CD4-positive, alpha-beta T cell treated with Interferon gamma for 1 hour (primary cell): ENCODE measurements around the gene IVD.

Experiments used
- DNase-seq: peaks from one replicate; pipeline ENCODE4 v3.0.0-alpha.2; 2020

IVD gene

DNA sequence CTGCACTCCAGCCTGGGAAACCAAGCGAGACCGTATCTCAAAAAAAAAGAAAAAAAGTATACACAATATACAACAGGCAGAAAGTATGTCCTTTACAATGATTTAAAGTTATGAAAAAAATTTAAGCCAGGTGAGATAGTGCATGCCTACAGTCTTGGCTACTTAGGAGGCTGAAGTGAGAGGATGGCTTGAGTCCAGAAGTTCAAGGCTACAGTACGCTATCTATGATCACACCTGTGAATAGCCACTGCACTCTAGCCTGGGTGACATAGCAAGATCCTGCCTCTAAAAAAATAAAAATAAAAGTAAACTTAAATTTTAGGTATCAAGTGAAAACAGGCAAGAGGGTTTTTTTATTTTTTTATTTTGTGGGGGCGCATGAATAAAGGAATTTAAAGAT, 26.2 kb upstream of the IVD start:
- no peak for DNase-seq

DNA sequence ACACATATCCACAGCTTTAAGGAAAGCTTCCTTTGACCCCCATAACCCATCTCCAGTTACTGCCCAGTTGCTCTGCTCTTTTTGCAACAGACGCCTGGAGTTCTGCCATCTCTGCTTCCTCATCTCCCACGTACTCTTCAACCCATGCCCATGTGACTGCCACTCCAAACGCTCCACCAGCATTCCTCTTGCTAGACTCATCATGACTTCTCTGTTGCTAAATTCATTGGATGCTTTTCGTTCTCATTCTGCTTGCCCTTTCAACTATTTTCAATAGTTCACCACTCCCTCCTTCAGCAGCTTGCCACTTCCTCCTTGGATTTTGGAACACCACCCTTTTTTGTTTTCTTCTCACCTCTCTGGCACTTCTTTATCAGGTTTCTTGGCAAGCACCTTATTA, 25.7 kb upstream of the IVD start:
- DNase-seq, result no peak

DNA sequence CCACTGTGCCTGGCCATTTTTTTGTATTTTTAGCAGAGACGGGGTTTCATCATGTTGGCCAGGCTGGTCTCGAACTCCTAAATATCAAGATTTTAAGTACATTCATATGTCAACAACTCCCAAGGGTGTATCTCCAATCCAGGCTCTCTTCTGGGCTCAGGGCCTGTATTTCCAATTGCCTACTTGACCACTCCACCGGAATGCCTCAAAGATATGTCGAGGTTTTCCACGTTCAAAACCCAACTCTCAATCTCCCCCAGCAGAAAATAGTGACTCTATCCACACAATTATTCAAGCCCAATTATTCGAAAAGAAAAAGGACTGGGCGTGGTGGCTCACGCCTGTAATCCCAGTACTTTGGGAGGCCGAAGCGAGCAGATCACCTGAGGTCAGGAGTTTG, 25.0 kb upstream of the IVD start:
- no peak for DNase-seq

DNA sequence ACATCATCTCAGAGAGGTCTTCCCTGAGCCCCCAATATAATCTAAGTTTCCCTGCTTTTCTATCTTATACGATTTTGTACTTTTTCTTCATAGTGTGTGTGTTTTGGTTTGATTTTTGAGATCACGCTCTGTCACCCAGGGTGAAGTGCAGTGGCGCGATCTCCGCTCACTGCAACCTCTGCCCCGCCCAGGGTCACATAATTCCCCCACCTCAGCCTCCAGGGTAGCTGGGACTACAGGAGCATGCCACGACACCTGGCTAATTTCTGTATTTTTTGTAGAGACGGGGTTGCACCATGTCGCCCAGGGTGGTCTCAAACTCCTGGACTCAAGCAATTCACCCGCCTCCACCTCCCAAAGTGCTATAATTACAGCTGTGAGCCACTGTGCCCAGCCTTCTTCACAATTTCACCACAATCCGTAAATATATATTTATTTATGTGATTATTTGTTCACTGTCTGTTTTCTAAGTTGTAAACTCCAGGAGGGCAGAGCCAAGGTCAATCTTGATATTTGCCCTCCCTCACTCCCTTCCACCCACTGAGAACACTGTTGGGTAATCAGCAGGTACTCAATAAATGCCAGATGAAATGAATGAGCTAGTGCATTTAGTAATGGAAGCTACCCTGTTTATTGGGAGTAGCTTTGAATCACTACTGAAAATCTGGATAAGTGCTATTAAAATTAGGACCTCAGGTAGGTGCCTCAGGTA, 23.6 kb upstream of the IVD start:
- no peak for DNase-seq

DNA sequence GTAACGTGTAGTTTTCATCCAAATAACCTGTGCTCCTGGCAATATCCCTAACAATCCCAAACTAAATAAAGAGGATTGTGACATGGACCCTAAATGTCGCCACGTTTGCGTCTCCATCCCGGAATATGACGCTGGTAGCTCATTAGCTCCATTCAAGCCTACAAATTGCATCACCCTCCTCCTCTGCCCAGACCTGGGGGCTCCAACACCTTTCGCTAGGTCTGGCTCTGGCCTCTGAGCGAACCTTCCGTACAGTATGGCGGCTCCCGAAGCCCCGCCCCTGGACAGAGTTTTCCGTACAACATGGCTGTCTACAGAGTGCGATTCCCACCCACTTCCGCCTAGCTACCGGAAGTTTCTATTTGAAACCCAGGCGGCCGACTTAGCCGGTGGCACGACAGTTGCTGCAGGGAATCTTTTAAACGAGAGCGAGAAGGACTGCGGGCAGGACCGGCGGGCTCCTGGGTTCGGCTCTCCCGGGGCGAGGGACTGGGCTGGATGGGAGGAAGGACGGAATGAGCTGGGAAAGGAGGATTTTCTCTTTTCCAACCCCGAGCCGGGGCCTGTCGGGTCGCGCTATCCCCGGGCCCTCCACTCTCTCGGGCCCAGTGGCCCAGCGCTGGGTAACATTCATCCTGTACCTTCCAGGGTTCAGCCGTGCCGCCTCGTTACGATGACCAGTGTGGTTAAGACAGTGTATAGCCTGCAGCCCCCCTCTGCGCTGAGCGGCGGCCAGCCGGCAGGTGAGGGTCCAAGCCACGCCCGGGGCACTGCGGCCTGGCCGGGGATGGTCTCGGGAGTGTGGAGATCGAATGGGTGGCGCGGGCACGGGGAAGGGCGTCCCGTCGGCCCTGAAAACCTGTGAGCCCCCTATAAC, 22.8 kb upstream of the IVD start, which contains the start of gene KNSTRN:
Gene KNSTRN (plus strand): TSS at position 142 of the 877 bp plus-strand sequence. CDS start 115 bp downstream, at position 257.
- peak; percentile 91 for DNase-seq

DNA sequence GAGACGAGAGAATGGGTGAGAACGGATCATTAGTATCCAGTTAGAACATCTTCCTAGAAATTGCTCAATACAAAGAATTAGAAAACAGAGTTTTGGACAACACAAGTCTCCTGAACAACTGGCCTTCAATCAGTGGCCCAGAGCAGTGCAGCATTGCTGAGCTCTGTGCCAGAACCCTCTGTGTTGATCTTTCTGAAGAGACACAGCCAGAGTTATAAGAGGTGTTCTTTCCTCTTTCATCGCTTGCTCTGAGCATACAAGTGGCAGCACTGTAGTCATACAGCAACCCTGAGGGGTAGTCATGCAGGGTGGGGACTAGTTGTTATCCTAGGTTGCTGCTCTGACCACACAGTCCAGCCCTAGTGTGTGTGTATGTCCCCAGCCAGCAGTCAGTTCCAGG, 19.1 kb upstream of the IVD start:
- DNase-seq, result no peak

DNA sequence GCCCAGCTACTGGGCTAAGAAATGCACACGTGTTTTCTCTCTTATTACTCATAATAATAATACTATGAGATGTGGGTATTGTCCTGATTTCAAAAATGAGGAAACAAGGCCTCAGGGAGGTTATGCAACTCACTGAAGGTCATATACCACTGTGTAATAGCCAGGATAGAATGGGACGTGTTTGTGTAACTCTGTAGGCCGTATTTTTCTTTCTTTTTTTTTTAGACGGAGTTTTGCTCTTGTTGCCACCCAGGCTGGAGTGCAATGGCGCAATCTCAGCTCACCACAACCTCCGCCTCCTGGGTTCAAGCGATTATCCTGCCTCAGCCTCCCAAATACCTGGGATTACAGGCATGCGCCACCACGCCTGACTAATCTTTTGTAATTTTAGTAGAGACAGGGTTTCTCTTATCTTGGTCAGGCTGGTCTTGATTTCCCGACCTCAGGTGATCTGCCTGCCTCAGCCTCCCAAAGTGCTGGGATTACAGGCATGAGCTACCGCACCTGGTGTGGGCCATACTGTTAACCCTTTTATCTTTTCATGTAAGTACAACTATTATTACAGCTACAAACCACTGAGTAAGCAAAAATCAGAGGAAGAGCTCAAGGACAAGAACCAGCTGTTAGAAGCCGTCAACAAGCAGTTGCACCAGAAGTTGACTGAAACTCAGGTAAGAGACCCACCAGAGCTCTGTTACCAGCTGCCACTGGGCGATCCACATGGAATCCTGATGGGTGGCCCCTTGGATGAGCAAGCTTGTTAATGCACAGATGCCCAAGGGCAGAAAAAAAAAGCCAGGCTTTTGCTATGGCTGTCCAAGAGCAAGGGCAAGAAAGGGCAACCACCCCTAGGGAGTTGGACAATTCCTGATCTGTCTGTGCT, 16.4 kb upstream of the IVD start:
- DNase-seq, result peak; percentile 25

DNA sequence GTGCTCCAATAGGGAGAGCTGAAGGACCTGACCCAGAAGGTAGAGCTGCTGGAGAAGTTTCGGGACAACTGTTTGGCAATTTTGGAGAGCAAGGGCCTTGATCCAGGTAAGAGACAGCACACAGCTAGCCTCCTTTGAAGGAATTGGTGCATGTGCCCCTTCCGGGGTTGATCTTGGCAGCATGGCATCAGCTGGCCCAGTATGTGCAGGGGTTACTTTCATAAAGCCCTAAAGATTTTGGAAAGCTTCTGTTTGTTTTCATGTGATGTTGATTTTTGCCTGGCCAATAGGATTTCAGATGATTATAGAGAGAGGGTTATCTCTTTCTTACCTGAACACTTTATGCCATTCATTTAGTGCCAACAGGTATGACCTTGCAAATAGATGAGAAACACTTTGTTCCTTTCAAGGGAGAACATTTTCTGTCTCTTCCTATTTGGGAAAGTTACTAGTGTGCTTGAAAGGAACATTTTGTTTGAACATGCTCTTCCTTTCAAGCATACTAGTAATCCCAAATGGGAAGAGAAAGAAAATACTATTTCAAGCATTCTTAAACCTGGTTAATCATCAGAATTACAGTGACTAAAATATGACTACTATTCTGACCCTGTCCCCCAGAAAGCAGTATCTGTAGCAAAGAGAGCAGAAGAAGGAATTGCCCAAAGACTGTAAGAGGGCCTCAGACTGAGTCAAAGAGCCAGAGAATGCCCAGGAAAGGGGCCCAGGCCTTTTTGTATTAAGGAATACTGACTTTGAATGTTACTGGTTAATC, 15.6 kb upstream of the IVD start:
- no peak for DNase-seq

DNA sequence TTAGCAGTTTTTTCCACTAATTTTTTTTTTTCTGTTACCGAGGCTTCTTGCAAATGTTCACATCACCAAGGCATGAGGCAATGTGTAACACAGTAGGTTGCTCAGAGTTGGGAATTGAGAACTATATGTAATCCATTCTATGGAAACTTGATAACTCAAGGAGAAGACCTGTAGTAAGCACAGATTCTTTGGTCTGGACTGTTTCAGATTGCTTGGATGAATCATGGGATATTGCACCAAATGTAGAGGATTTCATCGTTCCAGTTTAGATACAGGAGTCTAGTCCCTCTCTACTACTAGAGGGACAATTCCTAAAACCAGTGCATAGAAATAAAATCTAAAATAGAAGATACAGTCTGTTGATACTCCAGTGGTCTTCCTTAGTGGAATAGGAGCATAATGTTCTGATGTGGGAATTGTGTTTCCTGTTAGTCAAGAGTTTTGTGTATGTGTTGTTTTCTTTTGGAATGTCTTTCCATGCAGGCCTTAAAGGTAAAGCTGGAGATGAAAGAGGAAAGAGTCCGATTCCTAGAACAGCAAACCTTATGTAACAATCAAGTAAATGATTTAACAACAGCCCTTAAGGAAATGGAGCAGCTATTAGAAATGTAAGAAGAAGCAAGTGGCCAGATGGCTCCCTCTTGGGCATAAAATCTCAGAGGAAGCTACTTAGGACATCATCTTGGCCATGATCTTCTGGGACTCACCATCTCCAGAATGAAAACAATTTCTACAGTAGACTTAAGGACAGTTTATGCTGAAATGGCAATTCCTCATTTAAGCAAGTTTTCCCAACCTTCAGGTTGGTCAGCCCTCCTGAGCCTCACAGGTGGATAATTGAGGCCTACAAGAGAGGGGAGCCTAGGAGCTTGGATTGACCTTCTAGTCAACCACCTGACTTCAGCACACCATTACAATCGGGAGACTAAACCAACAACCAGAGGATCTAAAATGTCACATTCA, 12.3 kb upstream of the IVD start:
- DNase-seq, result no peak

DNA sequence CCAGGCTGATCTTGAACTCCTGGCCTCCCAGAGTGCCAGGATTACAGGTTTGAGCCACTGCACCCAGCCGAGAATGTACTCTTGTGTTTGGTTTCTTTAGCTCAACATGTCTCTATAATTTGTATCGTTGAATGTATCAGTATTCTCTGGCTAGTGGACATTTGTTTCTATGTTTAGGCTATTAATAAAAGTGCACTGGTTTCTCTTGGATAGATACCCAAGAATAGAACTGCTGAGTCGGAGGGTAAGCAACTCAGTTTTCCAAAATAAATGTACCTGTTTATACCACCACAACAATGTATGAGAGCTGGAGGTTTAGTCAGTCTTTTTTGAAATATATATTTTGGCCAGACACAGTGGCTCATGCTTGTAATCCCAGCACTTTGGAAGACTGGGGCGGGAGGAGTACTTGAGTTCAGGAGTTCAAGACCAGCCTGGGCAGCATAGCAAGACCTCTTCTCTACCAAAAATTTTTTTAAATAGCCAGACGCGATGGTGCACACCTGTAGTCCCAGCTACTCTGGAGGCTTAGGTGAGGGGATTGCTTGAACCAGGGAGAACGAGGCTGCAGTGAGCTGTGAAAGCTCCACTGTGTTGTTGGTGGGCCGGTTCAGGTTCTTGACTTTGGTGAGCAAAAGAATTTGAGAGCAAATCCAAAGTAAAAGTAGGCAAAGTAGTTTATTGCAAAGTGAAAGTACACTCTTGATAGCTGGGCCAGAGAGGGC, 7.7 kb upstream of the IVD start:
- no peak for DNase-seq

DNA sequence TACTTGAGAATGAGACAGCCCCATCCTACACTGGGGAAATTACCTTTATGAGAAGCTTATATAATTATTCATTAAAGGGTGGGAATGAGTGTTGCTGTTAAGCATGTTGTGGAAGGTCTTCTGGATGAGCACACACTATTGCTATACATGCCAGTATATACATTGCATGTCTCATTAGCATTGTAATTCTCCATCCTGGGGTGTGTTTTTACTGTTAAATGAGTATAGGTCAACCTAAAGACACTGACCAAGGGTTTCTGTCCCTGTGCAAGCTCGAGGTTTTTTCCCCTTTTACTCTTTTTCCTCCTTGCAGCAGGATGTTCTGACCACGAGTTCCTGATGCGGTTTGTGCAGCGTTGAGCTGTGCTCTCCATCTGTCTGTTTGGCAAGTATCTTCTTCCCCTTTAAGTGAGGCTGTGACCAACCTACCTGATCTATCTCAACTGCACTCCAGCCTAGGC, 7.2 kb upstream of the IVD start:
- peak; percentile 45 for DNase-seq

DNA sequence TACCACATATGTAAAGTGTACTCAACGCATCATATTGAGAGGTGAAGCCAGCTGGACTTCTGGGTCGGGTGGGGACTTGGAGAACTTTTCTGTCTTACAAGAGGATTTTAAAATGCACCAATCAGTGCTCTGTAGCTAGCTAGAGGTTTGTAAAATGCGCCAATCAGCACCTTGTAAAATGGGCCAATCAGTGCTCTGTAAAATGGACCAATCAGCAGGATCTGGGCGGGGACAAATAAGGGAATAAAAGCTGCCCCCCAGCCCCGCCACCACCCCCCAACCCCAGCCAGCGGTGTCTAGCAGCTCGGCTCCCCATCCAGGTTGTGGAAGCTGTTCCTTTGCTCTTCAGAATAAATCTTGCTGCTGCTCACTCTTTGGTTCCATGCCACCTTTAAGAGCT, 6.2 kb upstream of the IVD start:
- DNase-seq, result no peak

DNA sequence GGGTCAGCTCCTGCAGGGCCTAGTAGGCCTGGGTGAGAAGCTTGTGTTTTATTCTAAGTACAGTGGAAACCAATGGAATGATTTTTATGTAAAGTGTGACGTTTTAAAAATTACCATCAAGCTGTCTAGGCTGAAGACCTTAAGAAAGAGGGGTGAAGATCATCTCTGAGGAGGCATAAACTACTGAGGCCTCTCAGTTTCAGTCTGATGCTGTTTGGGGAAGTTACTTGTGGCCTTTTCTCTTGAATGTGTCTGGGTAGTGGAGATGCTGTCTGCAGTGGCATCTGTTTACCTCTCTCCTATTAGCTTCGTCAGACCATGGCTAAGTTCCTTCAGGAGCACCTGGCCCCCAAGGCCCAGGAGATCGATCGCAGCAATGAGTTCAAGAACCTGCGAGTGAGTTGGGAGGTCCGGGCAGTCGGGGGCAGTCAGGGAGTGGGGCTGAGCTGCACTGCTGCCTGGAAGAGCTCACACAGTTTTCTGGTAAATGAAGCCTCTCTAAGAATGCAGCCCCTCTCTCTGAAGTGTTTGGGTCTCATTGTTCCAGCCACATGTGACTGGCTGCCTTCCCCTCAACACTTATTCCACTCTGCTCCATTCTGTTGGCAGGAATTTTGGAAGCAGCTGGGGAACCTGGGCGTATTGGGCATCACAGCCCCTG, 1.9 kb downstream of the IVD start:
- DNase-seq, result no peak

DNA sequence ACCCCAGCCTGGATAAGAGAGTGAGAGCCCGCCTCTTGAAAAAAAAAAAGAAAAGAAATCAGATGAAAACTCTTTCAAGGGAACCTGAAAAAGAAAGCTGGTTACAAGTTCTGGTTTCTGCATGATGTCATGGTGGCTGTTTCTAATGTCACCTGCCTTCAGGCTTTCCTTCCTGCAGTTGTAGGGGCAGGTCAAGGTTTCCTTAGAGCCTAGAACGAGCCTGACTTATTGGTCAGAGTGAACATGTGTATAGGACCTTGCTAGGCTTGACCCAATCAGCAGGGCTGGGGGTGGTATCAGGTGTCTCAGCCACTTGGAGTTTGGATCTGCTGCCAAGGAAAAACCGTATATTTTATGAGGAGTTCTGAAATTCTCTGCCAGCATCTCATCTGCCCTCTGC, 3.8 kb downstream of the IVD start:
- DNase-seq, result no peak

DNA sequence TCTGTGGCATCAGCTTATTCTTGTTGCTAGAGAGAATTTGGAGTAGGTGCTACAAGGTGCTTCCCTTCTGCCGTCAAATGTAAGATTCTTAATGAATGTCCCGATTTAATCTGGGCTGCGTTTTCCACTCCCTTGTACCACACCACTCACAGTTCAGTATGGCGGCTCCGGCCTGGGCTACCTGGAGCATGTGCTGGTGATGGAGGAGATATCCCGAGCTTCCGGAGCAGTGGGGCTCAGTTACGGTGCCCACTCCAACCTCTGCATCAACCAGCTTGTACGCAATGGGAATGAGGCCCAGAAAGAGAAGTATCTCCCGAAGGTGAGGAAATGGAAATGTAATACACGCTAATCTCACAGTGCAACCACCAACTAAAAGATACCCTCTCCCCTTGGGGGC, 4.9 kb downstream of the IVD start:
- no peak for DNase-seq

DNA sequence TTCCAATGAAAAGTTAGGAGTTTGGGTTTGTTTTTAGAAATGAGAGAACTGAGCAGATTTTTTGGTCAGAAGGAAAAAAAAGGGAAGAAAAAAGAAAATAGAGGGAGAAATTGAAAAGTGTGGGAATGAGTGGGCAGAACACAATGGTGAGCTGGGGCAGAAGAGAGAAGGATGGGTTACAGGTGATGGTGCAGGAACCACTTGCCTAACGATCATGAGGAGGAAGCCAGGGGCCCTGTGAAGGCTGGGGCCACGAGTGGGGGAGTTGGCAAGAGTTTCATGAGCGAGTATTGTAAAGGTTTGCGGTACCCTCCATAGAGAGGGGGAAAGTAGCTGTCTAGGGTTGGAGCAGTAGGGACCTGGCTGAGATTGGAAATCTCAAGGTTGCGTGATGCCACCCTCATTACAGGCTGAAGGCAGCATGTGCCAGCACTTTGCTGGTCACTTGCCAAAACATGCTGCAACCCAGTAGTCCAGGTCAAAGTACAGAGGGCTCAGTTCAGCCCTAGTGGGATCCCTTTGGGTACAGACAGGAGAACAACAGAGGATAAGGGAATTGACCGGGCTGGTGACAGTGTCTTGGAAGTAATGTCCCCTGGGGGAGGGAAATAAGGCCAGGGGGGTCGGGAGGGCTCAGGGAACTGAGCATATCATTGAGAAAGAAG, 6.6 kb downstream of the IVD start:
- DNase-seq, result no peak

DNA sequence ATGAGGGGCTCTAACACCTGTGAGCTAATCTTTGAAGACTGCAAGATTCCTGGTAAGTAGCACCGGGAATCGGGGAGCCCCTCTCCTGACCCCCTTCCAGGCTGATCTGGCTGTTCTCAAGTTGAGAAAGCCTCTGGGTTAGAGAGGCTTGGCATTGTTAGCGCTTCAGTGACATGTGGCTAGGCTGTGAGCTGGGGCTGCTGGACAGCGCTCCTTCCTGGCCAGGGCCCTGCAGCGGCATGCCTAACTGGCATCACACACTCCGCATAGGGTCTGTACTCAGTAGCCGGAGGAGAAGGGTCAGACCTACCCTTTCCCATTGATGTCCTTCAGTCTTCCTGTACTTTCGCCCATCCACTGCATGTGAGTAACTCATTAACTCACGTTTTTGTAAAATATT, 7.4 kb downstream of the IVD start:
- DNase-seq, result no peak

DNA sequence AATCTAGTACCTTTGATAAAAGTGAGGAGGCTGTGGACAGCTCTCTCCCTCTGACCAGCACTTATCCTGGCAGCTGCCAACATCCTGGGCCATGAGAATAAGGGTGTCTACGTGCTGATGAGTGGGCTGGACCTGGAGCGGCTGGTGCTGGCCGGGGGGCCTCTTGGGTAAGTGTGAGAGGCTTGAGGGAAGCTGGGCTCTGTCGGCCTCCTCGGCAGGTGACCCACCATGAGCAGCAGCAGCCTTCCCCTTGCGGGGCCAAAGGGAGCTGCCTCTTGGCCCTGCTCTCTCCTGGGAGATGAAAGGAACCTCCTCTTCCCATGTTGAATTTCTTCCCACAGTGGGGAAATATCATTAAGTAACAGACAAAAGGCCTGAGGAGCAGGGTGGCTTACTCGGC, 9.2 kb downstream of the IVD start:
- DNase-seq, result no peak

DNA sequence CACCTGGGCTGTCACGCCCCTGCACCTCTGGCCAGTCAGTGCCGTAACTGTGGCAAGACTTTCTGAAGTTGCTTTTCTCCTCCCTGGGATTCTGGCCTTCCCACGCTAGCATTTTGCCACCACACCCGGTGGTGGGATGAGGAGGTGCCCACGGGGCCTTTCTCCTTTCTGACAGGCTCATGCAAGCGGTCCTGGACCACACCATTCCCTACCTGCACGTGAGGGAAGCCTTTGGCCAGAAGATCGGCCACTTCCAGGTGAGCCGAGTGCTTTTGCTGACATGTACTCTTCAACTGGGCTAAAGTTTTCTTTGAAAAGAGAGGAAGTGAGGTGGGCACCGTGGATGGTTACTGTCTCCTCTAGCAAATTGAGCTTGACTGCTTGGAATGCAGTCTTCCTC, 9.6 kb downstream of the IVD start:
- no peak for DNase-seq
